GM21786 (cell line): ENCODE data around the gene FYCO1.

ENCODE experiments used
- ATAC-seq: cut with Tn5 transposase; IDR thresholded peaks from one replicate; pipeline ENCODE4 v1.9.1; 2021; ENCODE audit not compliant: unreplicated experiment

FYCO1 gene

DNA sequence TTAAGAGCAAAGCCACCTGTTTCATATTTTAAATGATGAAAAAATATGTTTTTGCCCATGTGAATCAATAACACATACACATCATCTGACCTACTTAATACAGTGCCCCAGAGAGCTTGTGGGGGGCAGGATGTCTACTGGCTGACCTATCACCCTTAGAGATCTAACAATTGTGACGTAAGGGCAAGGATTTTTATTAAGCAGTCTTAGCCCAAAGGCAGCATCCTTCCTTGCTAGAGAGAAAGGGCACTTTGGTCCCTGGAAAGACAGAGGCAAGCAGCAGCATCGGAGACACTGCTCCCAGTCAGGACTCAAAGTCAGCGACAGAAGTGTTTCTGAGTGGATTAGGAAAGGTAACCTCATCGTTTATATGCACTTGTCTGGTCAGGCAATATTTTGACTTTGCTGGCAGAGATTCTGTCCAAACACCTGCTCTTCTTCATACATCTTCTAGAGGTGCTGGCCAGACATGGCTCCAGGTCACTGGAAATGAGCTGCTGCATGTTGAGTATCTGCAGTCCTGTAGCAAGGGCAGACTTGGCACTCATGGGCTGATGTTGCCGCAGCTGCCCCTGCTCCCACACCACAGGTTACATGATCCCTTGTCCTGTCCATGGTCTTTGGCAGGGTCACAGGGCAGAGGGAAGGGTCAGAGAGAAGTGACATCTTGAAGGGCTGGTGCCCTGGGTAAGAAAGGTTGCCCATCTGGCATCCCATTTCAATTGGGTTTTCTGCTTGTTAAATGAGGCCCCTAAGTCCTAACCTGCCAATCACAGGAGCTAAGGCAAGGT is 50.6 kb downstream of the FYCO1 start:
- no peak for ATAC-seq

DNA sequence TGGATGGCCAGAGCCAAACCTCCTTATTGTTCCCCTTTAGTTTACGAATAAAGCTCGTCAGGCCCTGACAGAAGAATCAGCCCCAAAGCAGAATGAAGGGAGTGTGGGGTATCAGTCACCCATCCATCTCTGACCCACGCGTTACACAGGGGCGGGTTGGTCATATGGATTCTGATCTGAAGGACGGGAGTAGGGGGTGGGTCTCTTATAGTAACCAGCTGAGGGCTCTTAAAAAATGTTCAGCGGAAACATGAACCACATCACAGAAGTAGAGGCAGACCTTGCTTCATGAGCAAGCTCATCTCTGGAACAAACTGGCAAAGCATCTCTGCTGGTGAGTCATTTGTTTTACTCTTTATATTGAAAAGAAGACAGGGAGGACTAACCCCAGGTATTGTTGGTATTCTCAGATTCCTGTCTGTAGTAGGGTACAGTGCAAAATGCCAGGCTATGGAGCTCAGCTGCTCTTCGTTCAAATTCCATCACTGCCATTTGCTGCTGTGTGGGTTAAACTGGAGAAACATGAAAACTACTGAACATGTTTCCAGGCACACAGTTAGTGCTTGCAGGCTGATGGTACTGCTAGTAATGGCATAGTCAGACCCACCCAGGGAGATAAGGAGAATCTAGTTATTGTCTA is 52.3 kb downstream of the FYCO1 start, which contains the start of gene CXCR6:
Gene CXCR6, plus strand, starts transcription at position 258 of the 640 bp plus-strand sequence. CDS start 3,018 bp downstream, outside the sequence.
- no peak for ATAC-seq

DNA sequence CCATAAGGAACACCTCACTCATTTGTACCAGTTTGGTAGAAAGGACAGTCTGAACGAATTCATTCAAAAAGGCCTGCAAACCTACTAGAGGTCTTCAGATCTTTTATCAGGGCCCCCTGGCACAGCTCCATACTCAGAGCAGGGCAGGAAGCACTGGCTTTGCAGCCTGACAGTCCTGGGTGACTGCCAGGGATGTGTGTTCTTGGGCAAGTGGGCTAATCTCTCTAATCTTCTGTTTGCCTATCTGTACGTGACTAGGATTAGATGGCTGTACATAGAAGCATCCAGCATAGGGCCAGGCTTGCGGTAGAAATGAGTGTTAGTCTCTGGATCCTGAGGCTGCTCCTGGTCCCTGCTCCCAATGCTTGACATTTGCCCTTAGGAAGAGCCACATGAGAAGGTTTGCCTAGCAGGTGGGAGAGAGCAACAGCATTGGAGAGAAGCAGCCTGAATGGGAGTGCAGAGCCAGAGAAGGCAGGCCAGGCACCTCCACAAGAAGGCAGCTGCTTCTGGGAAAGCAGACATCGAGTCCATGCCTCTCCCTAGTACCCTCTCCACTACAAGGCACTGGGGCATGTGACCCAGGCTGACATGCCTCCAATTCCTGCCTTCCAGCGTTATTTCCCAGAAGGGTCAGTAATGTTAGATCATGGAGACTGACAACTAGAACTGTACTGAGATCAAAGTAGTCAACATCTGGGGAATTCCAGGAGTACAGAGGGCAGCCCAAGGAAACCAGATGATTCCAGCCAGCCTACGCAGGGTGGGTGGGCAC is 53.4 kb downstream of the FYCO1 start:
- no peak for ATAC-seq

DNA sequence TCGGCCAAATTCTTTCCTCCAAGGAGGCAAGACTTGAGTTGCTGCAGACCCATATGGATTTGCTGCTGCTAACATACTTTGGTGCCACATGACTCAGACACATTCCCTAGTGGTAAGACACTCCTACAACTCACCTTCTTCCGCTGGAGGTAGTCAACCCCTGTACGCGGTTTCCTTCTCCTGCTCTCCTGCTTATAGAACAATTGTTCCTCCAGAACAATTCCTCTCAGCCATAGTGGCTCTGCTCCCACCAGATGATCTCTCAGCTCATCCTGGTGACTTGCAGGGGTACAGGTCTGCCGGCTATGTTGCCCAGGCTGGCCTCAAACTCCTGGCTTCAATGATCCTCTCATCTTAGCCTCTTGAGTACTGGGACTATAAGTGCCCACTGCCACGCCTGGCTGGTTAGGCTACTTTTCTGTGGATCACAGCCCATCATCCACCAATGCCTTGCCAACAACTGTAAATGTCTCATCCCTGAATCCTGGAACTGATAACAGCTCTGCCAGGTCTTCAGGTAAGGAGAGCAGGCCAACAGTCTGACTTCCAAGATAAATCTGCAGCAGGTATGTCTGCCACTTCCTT is 54.8 kb downstream of the FYCO1 start:
- ATAC-seq, result no peak

DNA sequence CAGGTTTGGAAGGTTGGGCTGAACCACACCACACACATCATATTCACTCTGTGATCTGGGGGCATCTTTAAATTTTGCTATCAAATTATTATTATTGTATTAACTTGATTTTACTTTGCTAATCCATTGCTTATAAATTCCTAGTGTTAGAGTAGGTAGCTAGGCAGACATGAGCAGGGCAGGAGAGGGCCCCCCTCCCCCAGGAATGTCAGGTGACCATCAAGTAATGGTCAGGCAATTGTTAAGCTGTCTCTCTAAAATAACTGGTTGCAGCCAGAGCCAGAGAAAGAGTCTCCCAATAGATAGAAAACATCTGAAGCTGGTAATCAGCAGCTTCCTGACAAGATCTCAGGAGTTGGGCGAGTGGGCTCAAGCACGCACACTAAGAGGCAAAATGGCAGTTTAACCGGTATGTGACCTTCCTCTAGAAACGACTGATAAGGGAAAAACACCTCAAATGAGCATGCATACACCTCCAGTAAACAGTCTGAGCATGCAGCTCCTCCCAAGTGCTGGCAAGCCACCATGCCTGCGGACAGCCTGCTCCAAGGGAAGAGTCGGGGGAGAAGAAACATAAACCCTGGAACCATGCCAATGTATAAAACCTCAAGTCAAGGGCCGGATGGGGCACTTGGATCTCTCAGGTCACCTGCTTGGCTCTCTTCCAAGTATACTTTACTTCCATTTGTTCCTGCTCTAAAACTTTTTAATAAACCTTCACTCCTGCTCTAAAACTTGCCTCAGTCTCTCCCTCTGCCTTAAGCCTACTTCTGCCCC is 55.4 kb downstream of the FYCO1 start:
- no peak for ATAC-seq

DNA sequence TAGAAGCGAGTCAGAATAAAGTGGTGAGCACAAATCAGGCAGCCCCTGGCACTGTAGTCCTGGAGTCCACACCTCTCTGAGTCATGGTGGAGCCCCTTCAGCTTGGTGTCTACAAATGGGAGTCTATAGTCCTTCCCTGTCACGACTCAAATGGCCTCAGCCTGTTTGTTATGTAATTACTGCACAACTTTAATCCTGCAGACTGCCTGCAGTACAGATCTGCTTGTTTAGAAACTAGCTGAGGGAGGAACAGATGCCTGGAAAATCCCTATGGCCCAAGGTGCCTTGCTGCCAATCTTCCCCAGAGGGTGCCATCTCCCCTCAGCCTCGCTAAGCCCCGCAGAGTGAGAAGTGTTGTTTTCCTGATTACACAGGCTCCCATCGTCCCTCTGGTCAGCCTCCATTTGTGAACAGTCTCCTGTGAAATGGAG is 56.3 kb downstream of the FYCO1 start:
- ATAC-seq, result no peak

DNA sequence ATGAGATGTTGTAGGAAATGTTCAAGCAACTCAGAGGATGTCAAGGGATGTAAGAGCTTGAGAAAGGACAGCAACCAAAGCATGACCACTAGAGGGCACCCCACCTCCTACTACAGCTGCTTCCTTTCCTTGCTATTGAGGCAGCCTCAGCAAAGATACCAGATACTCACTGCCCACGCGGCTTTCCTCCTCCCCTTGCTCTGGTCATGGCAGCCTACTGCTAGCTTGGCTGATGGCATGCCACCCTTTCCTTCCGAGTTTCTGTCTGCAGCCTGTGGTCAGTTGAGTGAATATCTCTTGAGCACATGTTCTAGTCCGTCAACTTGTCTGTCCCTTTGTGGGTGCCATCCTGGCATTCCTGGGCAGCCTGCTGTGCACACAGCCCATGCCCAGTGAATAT is 56.8 kb downstream of the FYCO1 start:
- no peak for ATAC-seq

DNA sequence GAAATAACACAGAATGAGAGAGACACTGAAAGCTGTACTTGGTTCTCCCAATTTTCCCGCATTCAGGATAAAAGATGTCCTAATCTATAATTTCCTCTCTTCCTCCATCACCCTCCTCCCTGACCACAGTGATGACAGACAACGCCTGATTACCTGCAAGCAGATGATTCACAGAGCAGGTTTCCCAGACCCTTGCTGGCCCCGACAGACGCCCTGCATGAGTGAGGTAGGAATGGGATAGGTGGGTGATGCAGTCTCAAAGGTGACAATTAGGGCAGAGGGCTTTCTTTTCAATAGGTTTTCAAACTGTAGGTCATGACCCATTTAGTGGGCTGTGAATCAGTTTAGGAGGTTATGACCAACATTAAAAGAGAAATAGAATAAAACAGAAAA is 57.6 kb downstream of the FYCO1 start:
- no peak for ATAC-seq

DNA sequence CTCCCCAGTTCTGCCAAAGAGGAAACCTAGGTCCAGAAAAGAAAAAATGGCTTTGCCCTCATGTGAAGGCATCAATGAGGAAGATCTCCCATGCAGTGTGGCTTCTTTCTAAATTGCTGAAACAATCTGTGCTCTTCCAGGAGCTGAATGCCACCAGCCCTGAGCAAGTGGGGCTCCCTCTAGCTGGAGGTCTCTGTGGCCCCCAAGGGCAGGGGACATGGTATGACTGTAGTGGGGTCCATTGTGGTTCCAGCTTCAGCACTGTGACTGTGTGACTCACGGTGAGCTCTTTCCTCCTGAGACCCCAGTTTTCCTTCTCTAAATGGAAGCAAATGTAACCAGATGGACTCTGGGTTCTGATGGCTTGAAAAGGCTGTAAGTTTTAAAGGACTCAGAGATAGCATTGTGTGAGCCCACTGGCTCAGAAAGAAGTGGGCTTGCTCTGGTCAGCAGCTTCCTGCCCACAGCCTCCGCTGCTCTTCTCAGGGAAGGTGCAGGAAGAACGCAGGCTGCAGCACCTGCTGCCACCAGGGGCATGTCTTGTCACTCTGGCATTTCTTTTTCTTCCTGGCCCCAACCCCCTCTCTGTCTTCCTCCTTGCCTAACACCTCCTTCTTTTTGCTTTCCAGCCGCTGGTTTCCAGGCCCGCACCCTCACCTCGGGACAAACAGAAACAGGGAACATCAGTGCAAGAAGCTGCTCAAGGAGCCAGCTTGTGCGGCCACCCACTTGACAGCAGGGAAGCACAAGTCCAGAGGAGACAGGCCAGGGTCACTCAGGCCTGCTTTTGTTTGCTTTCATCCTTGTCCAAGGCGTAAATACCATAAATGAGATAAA is 58.2 kb downstream of the FYCO1 start:
- ATAC-seq, result no peak

DNA sequence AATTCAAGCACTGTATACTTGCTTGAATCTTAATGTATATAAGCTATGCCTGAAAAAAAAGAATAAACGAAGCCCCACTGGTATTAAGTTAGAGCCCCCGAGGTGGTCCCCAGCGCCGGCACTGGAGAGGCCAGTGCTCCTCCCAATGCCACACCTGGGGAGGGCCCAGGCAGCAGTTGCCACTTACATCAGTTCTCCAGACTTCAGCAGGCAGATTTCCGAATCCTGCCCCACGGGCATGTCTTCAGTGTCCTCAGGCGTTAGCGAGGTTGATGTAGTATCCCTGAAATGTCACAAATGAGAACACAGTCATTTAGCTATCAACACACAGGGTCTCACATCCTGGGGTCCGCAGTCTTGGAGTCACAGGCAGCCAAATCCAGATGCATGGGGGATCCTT is 59.4 kb downstream of the FYCO1 start:
- no peak for ATAC-seq

DNA sequence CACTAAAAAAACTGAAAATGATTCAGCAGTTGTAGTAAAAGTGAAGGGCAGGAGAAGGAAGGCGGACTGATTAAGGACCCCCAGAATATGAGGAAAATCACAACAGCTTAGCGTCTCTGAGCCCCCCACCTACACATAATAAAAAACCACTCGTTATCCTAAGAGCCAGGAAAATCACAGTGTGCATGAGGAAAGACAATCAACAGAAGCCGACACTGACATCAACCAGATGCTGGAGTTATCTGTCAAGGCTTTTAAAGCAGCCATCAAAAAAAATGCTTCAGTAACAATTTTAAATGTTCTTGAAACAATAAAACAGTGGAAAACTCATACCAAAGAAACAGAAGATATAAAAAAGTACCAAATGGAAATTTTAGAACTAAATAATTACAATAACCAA is 62.0 kb downstream of the FYCO1 start:
- ATAC-seq, result no peak

DNA sequence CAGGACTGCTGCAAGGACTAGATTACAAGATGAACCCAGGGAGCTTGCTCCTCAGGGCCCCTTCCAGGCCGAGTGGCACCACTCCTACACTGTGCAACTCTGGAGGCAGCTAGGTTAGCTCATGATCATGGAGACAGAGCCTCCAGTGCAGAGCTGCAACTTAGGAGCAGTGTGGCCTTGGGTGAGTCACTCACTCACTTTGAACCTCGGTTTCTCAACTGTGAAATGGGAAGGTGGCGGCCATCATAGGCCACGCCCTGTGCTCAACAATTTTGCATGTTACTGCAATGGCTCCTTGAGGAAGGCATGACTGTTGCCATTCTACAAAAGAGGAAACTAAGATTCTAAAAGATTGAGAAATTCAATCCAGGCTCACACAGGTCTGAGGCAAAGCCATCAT is 63.5 kb downstream of the FYCO1 start:
- no peak for ATAC-seq

DNA sequence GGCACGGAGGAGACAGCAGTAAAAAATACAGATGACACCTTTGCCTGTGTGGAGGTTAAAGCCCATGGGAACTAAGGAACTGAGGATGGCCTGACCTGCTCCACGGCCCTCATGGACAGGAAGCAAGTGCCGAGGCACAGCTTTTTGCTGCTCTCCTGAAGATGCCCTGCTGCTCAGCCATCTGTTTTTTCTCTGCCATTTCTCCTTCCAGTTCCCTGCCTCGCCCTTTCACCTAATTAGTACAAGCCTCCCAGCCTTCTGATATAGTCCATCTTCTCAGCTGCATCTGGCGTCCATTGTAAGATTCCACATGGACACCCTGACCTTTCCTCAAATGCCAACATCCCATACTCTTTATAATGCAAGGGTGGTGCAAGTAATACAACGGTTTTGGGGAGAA is 64.1 kb downstream of the FYCO1 start:
- no peak for ATAC-seq

DNA sequence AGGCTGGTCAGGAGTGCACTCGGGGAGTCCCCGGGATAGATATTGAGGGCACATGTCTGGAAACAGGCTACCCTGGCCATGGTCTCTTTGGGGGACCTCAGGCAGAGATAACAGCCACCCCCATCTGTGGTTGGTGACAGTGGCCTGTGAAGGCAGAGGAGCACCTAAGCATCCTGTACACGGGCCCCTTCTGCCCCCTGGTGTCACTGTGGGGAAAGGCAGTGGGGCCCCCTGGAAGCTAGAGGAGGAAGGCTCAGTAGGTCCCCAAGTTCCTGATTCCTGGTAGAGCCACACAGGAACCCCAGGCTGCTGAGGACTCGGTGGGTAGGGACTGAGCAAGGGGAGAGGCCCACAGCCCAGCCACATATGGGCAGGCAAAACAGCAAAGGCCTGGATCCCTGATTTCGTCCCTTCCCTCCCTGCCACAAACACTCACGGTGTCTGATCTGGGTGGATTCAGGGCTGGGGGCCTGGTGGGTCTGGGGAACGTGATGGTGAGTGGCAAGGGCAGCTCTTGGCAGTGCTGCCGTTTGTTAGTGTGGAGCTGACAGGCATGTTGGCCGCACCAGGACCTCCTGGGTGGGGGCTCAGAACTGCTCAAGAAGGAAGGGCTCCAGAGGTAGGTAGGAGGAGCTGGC is 66.5 kb downstream of the FYCO1 start:
- no peak for ATAC-seq

DNA sequence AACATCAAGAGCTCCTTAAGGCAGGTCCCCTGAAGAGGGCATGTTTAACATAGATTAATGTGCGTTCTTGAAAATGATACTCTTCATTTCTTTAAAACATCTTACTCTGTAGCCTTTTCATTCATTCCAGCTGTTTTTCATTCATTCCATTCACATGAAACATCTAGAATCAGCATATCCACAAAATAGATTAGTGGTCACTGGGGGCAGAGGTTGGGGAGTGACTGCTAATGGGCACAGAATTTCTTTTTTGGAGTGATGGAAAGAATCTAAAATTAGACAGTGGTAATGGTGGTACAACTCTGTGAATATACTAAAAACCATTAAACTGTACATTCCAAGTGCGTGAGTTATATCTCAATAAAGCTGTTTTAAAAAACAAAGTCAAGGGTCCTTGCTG is 67.7 kb downstream of the FYCO1 start:
- no peak for ATAC-seq

DNA sequence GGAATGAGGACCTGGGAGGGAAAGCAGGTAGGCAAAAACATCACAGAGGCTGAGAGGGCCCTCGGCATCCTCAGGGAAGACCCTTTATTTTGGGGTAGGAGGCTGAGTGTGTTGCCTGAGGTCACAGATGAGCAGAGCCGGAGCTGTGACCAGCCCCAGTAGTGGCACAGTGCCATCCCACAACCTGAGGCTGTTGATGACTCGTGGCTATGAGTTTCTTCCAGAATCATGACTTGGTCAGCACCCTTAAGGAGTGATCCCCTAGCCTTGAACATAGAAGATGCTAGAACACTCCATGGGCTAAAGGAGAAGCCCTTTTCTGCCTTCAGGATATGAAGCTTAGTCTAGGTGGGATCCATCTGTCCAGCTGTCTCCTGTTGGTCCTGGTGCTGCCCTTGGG is 71.9 kb downstream of the FYCO1 start:
- no peak for ATAC-seq

DNA sequence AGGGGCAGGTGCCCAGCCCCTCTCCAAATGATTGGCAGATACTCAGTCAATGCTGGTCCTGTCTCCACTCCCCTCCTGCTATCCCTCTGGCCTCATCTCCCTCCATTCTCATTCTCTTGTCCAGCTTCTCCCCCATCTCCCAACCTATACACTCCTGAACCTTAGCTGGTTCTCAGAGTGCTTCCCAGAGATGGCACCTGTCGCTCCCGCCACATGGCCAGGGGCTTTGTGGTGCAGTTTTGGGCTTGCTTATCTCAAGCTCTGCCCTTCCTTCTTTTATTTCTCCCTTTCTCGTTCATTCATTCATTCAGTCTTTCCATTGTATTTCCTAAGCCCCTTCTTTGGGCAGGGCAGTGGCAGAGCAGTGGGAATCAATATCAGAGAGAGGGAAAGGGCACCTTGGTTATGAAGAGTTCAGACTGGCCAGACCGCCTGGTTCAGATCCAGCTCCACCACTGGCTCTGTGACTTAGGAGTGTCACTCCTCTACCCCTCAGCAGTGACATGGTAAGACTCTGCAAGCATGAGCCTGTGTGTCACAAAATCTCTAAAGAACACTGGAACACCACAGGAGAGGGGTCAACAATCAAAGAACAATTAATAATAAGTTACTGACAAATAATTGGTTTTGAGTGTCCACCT is 72.6 kb downstream of the FYCO1 start:
- ATAC-seq, result no peak

DNA sequence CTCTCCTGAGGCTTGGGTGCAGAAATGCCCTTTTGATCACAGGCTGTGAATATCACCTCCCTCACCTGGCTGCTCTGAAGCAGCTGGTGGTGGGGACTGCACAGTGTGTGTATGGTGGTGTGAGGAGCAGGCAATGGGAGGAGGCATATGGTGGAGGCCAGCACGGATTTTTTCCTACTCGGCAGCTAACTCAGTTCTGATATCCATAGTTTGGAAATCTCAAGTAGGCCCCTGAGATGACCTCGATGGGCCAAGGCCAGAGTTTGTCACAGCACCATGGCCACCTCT is 73.6 kb downstream of the FYCO1 start:
- no peak for ATAC-seq
